IPS DF 19.7 (cell line): ENCODE data around the gene GPR143.
A peak's percentile ranks its signal among the peaks of the same experiment; 100 is the strongest.

Experiments used
- DNase-seq: peaks from one replicate; pipeline ENCODE4 v3.0.0-alpha.2; 2013; ENCODE audit warnings: low read depth, low spot score

Gene GPR143

DNA sequence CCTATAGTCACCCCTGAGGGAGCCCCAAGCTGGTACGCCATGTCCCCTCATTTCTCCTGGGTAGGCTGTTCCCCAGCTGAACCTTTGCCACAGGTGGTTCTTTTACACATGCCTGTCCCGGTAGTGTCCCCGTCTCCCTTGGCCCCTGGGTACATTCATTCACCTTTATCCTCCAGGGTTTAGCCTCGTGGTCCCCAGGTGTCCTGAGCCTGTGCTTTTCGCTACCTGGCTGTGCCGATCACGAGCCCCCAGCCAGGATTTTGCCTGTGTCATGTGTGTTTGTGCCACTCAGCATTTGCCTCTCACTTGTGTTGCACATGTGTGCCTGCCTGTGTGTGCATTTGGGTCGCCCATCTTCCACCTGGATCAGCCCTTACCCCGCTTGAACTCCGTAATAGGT, 57.6 kb downstream of the GPR143 start:
- no peak for DNase-seq

DNA sequence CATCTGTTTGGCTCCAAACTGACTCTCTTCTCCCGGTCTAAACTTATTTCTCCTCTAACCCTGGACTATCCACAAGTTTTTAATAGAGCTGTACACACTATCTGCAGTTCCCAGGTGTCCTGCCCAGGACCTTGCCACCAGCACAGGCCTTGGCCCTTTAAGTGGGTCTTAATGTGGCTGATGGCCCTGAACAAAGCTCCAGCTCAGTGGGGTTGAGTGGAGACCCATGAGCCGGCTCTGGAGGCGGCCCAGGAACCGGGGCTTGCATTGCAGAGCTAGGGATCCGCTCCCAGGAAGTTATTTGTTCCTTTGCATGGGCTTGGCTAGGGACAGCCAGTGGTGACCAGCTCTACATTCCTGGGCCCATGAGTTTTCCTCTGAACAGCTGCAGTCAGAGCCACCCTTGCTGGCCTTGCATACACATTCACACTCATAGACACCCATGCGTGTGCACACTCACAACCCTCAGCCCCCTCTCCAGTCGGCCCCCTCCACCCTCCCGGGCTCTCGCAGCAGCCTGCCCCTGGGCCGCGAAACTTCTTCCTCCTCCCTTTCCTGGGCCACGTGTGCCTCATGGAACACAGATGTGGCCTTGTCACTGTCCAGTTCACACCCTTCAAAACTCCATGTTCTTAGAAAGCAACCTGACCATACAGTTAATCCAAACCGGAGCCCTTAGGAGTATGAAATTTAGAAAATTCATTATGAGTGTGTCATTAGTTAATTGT, 58.2 kb downstream of the GPR143 start:
- no peak for DNase-seq

DNA sequence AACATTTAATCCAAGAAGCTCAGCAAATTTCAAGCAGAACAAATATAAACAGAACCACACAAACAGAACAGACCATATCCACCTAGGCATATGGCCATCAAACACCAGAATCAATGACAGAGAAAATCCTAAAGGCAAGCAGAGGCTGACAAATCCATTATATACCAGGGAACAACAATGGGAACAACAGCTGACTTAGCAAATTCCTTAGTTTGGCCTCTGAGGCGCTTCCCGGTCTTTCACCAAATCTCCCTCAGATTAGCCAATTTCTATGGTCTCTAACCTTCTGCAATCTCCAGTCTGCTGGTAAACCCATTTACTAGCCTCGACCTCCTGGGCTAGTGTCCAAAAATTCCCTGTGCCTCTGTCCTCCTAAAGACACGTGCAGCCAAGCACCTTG, 59.2 kb downstream of the GPR143 start:
- DNase-seq = no peak

DNA sequence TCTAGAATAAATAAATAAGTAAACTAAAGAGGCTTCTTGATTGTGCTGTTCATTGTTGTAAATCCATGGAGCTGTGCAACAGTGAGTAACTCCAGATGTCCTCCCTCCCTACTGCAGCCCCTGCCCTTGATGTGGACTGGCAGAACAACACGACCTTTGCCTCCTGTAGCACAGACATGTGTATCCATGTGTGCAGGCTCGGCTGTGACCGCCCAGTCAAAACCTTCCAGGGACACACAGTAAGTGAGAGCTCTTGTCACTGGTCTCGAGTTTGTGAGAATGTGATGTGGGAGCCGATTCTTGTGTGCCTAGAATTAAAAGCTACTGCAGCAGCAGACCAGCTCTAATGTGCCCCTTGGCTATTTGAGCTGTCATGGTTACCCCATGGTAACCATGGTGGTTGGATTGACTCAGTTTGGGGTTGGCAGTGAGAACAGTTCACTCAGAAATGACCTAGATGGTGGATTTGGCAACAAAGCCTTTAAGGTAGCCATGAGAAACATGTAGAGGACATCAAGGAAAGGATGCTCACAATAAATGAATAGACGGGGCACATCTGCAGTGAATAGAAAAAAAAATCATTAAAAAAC, 60.7 kb downstream of the GPR143 start:
- DNase-seq = no peak

DNA sequence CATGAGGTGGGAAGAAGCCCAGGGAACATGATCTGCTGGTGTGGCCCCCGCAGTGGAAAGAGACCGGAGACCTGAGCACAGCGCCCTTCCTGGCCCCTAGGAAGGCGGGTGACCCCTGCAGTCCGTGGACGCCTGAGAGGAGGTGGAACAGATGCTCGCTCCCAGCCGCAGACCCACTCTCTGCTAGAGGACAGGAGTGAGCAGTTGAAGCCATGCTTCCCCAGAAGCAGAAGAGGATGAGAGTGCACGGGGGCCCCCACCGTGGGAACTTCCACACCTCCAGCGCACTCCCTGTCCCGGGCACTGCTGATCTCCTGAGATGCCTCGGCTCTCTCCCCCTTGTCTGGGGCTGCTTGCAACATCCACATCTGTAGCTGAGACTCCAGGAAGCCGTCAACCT, 62.2 kb downstream of the GPR143 start:
- no peak for DNase-seq

GRCh38 chrX:9701790-9702189, 63.9 kb downstream of the GPR143 start:
- DNase-seq = no peak

- no peak for DNase-seq
These were observed 65.1 kb downstream of the GPR143 start for GRCh38 chrX:9700555-9700954.

DNA sequence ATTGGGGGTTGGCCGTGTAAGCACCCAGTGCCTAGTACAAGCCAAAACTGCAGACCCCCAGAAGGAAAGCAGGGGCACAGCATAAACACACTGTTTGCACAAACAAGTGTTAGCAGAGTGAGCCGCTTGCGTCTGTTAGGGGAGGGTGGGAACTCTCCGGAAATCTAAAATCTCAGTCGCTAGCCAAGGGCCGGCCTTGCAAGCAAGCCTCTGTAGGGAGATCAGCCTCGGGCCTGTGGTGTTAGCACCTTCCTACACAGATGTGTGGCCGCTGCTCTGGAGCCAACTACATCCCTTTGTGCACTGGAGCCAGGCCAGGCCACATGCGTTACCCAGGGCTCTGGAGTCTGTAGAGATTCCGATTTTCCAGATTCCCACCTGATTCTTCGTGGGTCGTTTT, 67.1 kb downstream of the GPR143 start:
- DNase-seq = no peak

- no peak for DNase-seq
These were observed 72.2 kb downstream of the GPR143 start for GRCh38 chrX:9693307-9694001.

DNA sequence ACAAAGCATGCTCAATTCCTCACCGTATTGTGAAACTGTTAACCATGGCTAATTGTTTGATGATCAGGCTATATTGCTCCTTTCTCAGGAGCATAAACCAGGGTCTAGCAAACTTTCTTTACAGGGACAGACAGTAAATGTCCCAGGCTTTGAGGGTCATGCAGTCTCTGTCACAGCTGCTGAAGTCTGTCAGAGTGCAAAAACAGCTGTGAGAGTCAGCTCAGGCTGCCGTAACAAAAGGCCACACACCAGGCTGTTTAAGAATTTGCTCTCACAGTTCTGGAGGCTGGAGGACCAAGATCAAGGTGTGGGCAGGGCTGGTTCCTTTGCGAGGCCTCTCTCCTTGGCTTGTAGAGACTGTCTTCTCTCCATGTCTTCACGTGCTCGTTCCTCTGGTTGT, 75.6 kb downstream of the GPR143 start:
- no peak for DNase-seq

DNA sequence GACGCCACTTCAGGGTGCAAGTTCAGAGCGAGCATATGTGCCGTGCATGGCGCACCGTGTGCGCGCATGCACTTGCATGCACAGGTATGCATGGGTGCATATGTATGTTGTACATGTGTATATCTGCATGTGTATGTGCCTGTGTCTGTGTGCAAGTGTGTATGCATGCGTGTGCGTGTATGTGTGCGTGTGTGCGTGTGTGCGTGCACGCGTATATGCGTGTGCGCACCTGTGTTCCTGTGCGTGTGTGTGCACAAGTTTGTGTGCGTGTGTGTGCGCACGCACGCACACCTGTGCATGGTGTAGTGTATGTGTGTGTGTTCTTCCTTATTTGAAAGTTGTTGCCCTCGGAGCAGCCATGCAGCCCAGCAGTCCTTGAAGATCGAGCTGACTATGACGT, 76.8 kb downstream of the GPR143 start:
- no peak for DNase-seq

DNA sequence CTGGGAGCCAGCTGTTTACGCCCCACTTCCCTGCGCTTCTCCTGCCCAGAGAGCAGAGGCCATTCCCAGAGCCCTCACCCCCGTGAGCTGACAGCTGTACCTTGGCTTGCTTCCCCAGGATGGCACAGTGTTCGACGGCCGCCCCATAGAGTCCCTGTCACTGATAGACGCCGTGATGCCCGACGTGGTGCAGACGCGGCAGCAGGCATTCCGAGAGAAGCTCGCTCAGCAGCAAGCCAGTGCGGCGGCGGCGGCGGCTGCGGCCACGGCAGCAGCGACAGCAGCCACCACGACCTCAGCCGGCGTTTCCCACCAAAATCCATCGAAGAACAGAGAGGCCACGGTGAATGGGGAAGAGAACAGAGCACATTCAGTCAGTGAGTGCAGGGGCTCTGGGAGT, 77.7 kb downstream of the GPR143 start:
- DNase-seq = no peak

DNA sequence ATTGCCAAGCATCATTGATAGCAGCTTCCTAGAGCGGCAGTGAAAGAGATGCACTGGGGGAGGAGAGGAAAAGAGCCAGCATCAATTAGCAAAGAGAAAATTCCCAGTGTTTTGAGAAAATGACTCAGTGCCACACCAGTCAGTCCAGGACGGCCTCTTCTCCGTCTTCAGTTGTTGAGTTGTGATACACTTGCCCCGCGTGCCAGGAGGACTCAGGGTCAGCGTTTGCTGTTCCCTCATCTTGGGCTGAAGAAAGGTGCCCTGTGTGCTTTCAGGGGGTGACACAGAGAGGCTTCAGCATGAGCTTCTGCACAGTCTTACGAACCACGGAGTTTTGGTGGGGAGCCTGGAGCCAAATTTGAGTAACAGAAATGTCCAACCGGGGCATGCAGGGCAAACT, 82.3 kb downstream of the GPR143 start:
- no peak for DNase-seq

- DNase-seq = no peak
These were observed 82.8 kb downstream of the GPR143 start for GRCh38 chrX:9682861-9683260.

DNA sequence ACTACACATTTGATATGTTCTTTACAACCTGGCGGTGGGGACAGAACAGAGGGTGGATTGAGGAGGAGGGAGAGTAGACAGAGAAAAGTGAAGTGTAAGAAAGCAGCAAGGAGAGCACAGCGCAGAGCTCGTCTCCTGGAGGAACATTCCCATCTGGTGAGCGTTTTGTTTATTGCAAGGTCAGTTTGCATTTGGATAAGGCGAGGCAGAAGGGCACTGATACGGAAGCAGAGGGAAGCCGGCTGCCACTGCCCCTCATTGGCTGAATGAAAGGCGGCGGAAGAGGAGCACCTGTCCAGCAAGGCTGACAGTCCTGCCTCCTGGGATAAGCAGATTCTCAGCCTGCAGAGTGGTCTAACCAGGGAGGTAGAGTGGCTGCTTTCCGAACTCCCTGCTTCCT, 83.2 kb downstream of the GPR143 start:
- peak; percentile 9 for DNase-seq

DNA sequence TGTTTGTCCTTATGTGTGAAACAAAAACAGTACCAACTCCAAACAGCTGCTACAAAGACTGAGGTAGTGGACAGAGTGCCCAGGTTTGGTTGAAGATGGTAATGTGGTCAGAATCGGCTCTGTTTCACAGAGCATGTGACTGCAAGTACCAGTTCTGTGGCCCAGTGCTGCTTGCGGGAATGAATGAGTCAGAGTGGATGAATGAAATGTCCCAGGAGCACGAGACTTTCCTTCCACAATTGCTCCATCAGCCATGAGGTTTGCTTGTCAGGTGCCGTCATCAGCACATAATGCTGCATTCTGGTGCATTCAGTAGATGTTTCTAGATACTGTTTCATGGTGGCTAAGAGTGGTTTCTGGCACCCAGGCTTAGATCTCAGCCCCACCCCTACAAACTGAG, 84.2 kb downstream of the GPR143 start:
- DNase-seq = no peak

DNA sequence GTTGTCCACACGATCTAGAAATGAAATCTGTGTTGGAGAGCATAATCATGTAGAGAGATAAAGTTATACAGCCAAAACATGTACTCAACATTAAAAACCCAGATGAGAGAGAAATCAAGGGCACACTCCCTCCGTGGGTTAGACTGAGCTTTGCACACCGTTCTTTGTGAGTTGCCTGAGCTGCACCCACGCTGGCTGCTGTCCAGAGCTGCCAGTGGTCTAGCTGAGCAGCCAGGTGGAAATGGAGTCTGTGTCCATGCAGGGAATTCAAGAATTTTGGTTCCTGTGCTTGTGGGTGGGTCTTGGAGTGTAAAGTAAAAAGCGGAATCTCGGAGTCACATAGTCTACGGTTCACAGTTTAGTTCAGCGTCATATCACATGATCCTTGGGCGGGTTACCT, 84.6 kb downstream of the GPR143 start:
- DNase-seq = no peak

DNA sequence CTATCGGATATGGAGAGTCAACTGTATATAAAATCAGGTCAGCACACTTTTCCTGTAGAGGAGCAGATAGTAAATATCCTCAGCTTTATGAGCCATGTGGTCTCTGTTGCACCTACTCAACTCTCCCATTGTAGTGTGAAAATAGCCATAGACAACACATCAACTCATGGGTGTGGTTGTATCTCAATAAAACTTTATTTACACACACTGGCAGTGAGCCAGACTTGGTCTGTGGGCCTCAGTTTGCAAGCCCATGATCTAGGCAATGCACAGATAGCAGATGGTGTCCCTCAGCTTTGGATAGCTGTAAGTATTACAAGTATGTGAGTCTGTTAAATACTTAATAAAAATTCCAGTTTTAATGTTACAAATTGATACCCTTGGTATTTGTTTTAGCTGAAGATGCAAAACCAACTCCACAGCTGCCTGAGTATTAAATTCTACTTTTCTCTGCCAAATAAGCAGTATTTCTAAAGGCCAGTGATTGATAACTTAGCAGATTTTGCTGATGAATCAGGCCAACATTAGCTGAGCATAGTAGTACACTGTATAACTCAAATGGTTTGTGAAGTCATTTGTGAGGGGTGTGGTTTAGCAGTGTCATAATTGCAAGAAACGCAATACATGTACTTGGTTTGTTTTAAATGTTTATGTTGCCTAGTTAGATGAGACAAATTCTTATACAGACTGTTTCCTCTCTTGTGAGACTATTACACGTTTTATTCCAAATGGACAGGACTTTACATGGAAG, 87.3 kb downstream of the GPR143 start:
- DNase-seq = no peak

DNA sequence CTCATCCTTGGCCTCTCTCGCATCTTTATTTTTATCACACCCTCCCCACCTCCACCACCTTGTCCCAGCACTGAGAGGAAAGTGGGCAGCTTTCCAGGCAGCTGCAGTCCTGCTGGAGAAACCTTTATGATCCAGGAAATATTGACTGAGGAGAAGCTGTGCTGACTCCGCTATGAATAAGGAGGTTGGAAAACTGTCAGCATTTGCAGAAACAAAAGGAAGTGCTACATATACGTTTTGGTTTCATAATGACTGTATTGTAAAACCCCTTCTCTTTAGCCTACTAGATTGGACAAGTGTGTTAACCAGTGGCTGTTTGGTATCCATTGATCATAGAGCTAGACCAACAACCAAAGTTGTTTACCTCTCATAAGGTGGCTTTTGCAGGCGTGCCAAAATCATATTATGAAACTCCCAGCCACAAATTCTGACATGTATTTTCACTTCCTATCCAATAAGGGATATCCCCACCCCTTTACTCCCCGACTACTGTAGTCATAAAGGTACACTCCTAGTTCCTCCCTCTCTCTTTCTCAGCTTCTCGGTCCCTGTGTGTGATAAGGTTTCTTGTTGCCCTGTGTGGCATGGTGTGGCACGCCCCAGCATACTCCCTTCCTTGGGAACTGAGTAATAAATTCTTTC, 88.4 kb downstream of the GPR143 start:
- no peak for DNase-seq

GRCh38 chrX:9676738-9677097, 88.9 kb downstream of the GPR143 start:
- no peak for DNase-seq

GRCh38 chrX:9676306-9676705, 89.3 kb downstream of the GPR143 start:
- DNase-seq = no peak
